Measurements from ENCODE around the gene GALNT10.

- TF ChIP-seq, protein P1, sequence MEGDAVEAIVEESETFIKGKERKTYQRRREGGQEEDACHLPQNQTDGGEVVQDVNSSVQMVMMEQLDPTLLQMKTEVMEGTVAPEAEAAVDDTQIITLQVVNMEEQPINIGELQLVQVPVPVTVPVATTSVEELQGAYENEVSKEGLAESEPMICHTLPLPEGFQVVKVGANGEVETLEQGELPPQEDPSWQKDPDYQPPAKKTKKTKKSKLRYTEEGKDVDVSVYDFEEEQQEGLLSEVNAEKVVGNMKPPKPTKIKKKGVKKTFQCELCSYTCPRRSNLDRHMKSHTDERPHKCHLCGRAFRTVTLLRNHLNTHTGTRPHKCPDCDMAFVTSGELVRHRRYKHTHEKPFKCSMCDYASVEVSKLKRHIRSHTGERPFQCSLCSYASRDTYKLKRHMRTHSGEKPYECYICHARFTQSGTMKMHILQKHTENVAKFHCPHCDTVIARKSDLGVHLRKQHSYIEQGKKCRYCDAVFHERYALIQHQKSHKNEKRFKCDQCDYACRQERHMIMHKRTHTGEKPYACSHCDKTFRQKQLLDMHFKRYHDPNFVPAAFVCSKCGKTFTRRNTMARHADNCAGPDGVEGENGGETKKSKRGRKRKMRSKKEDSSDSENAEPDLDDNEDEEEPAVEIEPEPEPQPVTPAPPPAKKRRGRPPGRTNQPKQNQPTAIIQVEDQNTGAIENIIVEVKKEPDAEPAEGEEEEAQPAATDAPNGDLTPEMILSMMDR (IDR thresholded peaks at IDR 0.05 in 8 of 11, conservative IDR thresholded peaks at IDR 0.05 in 3 of 11) = no peak
- TF ChIP-seq POLR2AphosphoS5 (IDR thresholded peaks at IDR 0.05) = no peak
Measured at GRCh38 chr5:154293219-154293618, 102.7 kb downstream of the GALNT10 start.

Measured in spleen (tissue), 7 donors.